Common myeloid progenitor, CD34-positive (primary cell): ENCODE data around the gene FAM222B.

Experiments
- CTCF ChIA-PET: fragments of 350-600 bp; sonication (Branson Sonifier 250); formaldehyde crosslinking; loops from one replicate; lab custom pipeline; 2021; ENCODE audit warnings: antibody characterized with exemption; lab: Charles Lee
- POLR2A ChIA-PET: fragments of 350-600 bp; sonication (Branson Sonifier 250); formaldehyde crosslinking; loops from one replicate; lab custom pipeline; 2021; ENCODE audit warnings: antibody characterized with exemption; lab: Charles Lee
- DNase-seq, 3 donors: peaks; one replicate each; pipeline versions ENCODE4 v3.0.0 to v3.0.0-alpha.2; 2013
- H3K27ac ChIP-seq, 2 experiments: 1 replicate in 1 of 2; 2 replicates in 1 of 2; pipeline ENCODE4 v1.7.0; 2013; ENCODE audit warnings: inconsistent platforms in 2 of 2, low read length in 2 of 2, mild to moderate bottlenecking in 2 of 2, low read depth in 1 of 2, moderate library complexity in 1 of 2; ENCODE audit not compliant: severe bottlenecking in 2 of 2, insufficient read depth in 1 of 2, poor library complexity in 1 of 2
- H3K27me3 ChIP-seq, 5 experiments: replicated peaks in 2 of 5; 1 replicate in 3 of 5; 2 replicates in 2 of 5; pipeline versions ENCODE4 v1.6.1 to v1.7.0; 2013; ENCODE audit warnings: low read length in 4 of 5, mild to moderate bottlenecking in 2 of 5, moderate library complexity in 2 of 5, inconsistent platforms in 1 of 5; ENCODE audit not compliant: insufficient read depth in 5 of 5, control insufficient read depth in 4 of 5
- H3K36me3 ChIP-seq, 4 experiments: 1 replicate in 2 of 4; 2 replicates in 2 of 4; pipeline versions ENCODE4 v1.6.1 to v1.7.0; 2013; ENCODE audit warnings: low read length in 3 of 4, control low read depth in 1 of 4, mild to moderate bottlenecking in 1 of 4; ENCODE audit not compliant: control insufficient read depth in 4 of 4, insufficient read depth in 4 of 4
- H3K4me1 ChIP-seq, 4 experiments: 1 replicate in 3 of 4; 2 replicates in 1 of 4; pipeline versions ENCODE4 v1.6.1 to v1.7.1; 2013; ENCODE audit warnings: low read length in 3 of 4, mild to moderate bottlenecking in 3 of 4, control low read depth in 1 of 4, inconsistent platforms in 1 of 4, moderate library complexity in 1 of 4; ENCODE audit not compliant: control insufficient read depth in 4 of 4, insufficient read depth in 4 of 4; ENCODE audit errors: control extremely low read depth in 1 of 4
- H3K4me3 ChIP-seq, 7 experiments: 1 replicate in 4 of 7; 2 replicates in 3 of 7; pipeline versions ENCODE4 v1.5.1 to v1.7.0; 2013; ENCODE audit warnings: mild to moderate bottlenecking in 7 of 7, low read length in 6 of 7, moderate library complexity in 6 of 7, inconsistent platforms in 2 of 7, low read depth in 2 of 7, control low read depth in 1 of 7; ENCODE audit not compliant: insufficient read depth in 4 of 7, control insufficient read depth in 1 of 7; ENCODE audit errors: extremely low read depth in 1 of 7
- H3K9me3 ChIP-seq, 5 experiments: 1 replicate in 4 of 5; 2 replicates in 1 of 5; pipeline versions ENCODE4 v1.6.1 to v1.7.1; 2013; ENCODE audit warnings: low read length in 4 of 5, mild to moderate bottlenecking in 2 of 5, inconsistent platforms in 1 of 5, low read depth in 1 of 5, moderate library complexity in 1 of 5; ENCODE audit not compliant: control insufficient read depth in 4 of 5, insufficient read depth in 2 of 5; ENCODE audit errors: control extremely low read depth in 1 of 5
- WGBS: methylation state at CpG from one replicate; pipeline ENCODE4 v1.1.5; 2013; ENCODE audit not compliant: insufficient coverage; 5-methylcytosine and 5-hydroxymethylcytosine counted together

Gene FAM222B

GRCh38 chr17:28763804-28764266, 78.8 kb downstream of the FAM222B start:
- WGBS: 91% methylated on average over 5 of the region's 5 CpGs
- POLR2A ChIA-PET: interaction anchor here (0.6 to 0.9 kb wide), 3 partner anchors 11 to 84 kb away, joined by 3 to 7 read pairs (median 4); no protein-coding TSS in a partner anchor
- H3K27me3 ChIP-seq: no peaks in the 10 kb centered on the region
- CTCF ChIA-PET: interaction anchor here (0.8 to 7.3 kb wide), 41 partner anchors 10 to 182 kb away, joined by 3 to 84 read pairs (median 6); partner anchors contain the start of genes FAM222B, FLOT2, NEK8 and RPL23A
- no peak overlapping the region for H3K4me3 ChIP-seq
- H3K9me3 ChIP-seq: no peaks in the 10 kb centered on the region
- peaks cover 3 to 15% (median 13%) of the 10 kb centered on the region in 4 experiments for H3K4me1 ChIP-seq
- DNase-seq: peak; percentile 78 to 89 (median 82)
- H3K36me3 ChIP-seq: peaks cover 15 to 55% (median 30%) of the 10 kb centered on the region in 4 experiments
- H3K27ac ChIP-seq: no peak overlapping the region

DNA sequence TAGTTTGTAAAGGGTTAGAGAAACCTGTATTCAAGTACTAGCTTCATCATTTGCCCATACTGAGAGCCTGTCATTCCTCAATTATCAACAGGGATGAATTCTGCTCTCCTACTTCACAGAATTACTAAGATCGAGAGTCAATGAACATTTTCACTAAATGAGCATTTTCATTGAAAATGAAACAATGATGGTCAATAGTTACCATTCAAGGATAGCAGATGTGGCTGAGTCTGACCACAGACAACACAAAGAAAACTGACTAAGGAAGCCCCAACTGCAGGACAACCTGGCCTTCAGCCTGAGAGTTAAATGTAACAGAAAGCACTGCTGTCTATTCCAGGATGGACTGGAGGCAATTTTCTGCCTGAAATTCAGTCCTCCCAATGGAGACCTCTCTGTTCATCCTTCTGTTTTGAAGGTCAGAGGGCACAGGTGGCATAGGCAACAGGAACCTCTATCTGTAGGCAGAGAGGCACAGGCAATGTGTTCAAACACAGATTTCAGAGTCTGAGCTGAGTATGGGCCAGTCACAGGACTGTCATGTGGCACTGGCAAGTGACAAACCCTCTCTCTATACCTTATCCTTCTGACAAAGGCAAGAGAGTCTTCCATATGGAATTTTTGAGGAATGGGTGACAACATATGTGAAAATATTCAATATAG, 79.3 kb downstream of the FAM222B start:
- no peaks in the 10 kb centered on the region for H3K9me3 ChIP-seq
- H3K4me3 ChIP-seq: no peak overlapping the region
- no peak for DNase-seq
- CTCF ChIA-PET: interaction anchor here (0.8 to 7.3 kb wide), 40 partner anchors 11 to 182 kb away, joined by 3 to 84 read pairs (median 6); partner anchors contain the start of genes FAM222B, FLOT2, NEK8 and RPL23A
- H3K27ac ChIP-seq: no peak overlapping the region
- POLR2A ChIA-PET: interaction anchor here (0.7 to 0.9 kb wide), 3 partner anchors 11 to 36 kb away, joined by 3 to 4 read pairs (median 3); no protein-coding TSS in a partner anchor
- no peaks in the 10 kb centered on the region for H3K27me3 ChIP-seq
- peaks cover 19 to 60% (median 36%) of the 10 kb centered on the region in 4 experiments for H3K36me3 ChIP-seq
- 100% methylated on average over 1 of the region's 1 CpG for WGBS
- peaks cover 3 to 15% (median 13%) of the 10 kb centered on the region in 4 experiments for H3K4me1 ChIP-seq

GRCh38 chr17:28760601-28761562, 81.7 kb downstream of the FAM222B start:
- POLR2A ChIA-PET: interaction anchor here (0.5 to 1.2 kb wide), 3 partner anchors 11 to 41 kb away, joined by 3 to 4 read pairs (median 4); partner anchors contain the start of gene RPL23A
- no peaks in the 10 kb centered on the region for H3K27me3 ChIP-seq
- H3K27ac ChIP-seq: peak overlapping the region in 1 of 2 experiments; percentile 62
- H3K4me3 ChIP-seq: peak overlapping the region in 1 of 7 experiments; percentile 19
- no peaks in the 10 kb centered on the region for H3K9me3 ChIP-seq
- H3K4me1 ChIP-seq: peaks cover 3 to 15% (median 13%) of the 10 kb centered on the region in 4 experiments
- WGBS: 33% methylated on average over 7 of the region's 9 CpGs
- DNase-seq: peak in 2 of 3 donors; percentile 64 to 72
- peaks cover 16 to 68% (median 45%) of the 10 kb centered on the region in 4 experiments for H3K36me3 ChIP-seq
- CTCF ChIA-PET: interaction anchor here (0.6 to 7.3 kb wide), 13 partner anchors 9 to 193 kb away, joined by 3 to 84 read pairs (median 5); partner anchors contain the start of genes DHRS13, NEK8 and TLCD1

GRCh38 chr17:28759256-28759865, 83.2 kb downstream of the FAM222B start:
- H3K4me3 ChIP-seq: no peak overlapping the region
- POLR2A ChIA-PET: no interaction called here
- CTCF ChIA-PET: interaction anchor here (0.8 to 7.3 kb wide), 4 partner anchors 9 to 51 kb away, joined by 3 to 84 read pairs (median 11); partner anchors contain the start of genes NEK8 and TLCD1

DNA sequence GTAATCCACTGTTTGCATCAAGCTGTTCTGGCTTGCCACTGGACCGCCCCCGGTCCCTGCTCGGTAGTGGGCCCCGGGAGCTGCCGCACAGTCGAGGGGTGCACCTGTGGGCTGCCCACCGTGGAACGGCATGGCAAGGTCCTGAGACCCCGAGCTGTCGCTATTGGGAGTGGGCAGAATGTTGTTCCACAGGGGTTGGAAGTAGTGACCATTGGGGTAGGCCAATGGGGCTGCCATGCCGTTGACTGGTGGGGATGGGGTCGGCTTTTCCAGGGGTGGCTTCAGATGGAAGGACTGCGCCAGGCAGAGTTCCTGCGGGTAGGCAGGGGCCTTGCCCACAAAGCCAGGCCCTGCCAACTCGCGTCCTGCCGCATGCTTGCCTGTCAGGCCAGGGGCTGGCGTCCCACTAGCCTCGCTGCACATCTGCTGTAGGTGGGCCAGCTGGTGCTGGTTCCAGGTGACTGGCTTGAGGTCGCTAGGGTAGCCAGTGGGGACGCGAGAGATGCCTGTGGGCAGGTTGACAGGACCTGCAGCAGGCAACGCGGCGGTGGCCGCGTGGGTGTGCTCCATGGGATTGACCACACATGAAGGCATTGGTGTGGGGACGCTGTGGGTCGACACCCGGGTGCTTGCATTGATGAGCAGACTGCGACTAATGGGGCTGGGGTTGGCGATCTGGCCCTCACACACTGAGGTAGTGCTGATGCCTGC, 84.0 kb downstream of the FAM222B start:
- DNase-seq: no peak
- Histone ChIP-seq H3K36me3 (peaks cover 14 to 55% (median 38%) of the 10 kb centered on the region in 4 experiments), H3K4me1 (peaks cover 3 to 15% (median 13%) of the 10 kb centered on the region in 4 experiments), H3K27me3 (no peaks in the 10 kb centered on the region), H3K27ac (no peak overlapping the region), H3K9me3 (no peaks in the 10 kb centered on the region), H3K4me3 (no peak overlapping the region)
- 97% methylated on average over 30 of the region's 32 CpGs for WGBS
- ChIA-PET CTCF (interaction anchor here (1.8 to 3.4 kb wide), 2 partner anchors 10 to 32 kb away, joined by 5 to 19 read pairs; partner anchors contain the start of gene TLCD1), POLR2A (no interaction called here)

More at GRCh38 chr17:28759256-28759865, 83.2 kb downstream of the FAM222B start:
- Histone ChIP-seq H3K36me3 (peaks cover 14 to 55% (median 38%) of the 10 kb centered on the region in 4 experiments), H3K9me3 (no peaks in the 10 kb centered on the region), H3K4me1 (peaks cover 3 to 15% (median 13%) of the 10 kb centered on the region in 4 experiments), H3K27ac (no peak overlapping the region), H3K27me3 (no peaks in the 10 kb centered on the region)
- WGBS: 96% methylated on average over 18 of the region's 18 CpGs
- no peak for DNase-seq
